K562 (cell line): ENCODE data around the gene CUL2. TPM values are rescaled to one million over a fixed set of nuclear protein-coding genes. Genes with fewer than 3 reads are reported as not detected.

ENCODE experiments used
- ATAC-seq: fragments of 200-7000 bp; cut with Tn5 transposase; 3 replicates; pipeline ENCODE4 v1.9.1; 2020; ENCODE audit warnings: moderate library complexity
- BruUV-seq: library from RNA; stranded (reverse); fragments of 400-500 nt; replicated peaks from 2 replicates; lab custom pipeline; 2021; lab: Mats Ljungman, UMichigan
- CTCF ChIA-PET: fragments of 300-600 bp; formaldehyde crosslinking; extraction: SDS; loops from one replicate; lab custom pipeline; 2021; ENCODE audit warnings: low intra/inter-chr PET ratio; lab: Yijun Ruan, JAX
- POLR2A ChIA-PET: fragments of 300-600, 350-650 bp; sonication (Branson Sonifier 250); formaldehyde crosslinking; extraction: SDS; loops from one replicate; lab custom pipeline; 2021; ENCODE audit warnings: antibody characterized with exemption, inconsistent platforms; lab: Yijun Ruan, JAX
- DNase-seq, 4 experiments: peaks; one replicate each; pipeline versions ENCODE4 v3.0.0 to v3.0.0-alpha.2; 2011 to 2018; ENCODE audit warnings: low spot score in 3 of 4, mixed read lengths in 3 of 4; ENCODE audit errors: extremely low read depth in 1 of 4
- FAIRE-seq: peaks from 2 replicates; lab custom pipeline; 2011; peaks lifted over from hg19 to GRCh38; lab: Jason Lieb, UNC
- H2AFZ ChIP-seq: 2 replicates; pipeline ENCODE4 v1.6.0; 2011; ENCODE audit warnings: low read depth, low read length, control low read depth, inconsistent platforms
- H3K27ac ChIP-seq: fragments of 200-600 bp; 3 replicates; pipeline ENCODE4 v1.8.0; 2011; ENCODE audit warnings: low read depth, mild to moderate bottlenecking, control low read depth, inconsistent platforms, low read length, moderate library complexity, mixed read lengths; ENCODE audit errors: extremely low read depth
- H3K27me3 ChIP-seq, 2 experiments: fragments of 300-600 bp in 1 of 2; 2 replicates in 1 of 2; 3 replicates in 1 of 2; pipeline versions ENCODE4 v1.6.0 to v1.8.0; 2011; ENCODE audit warnings: inconsistent platforms in 2 of 2, low read length in 2 of 2, mild to moderate bottlenecking in 1 of 2, mixed read lengths in 1 of 2, moderate library complexity in 1 of 2; ENCODE audit not compliant: control insufficient read depth in 2 of 2, insufficient read depth in 2 of 2
- H3K36me3 ChIP-seq: fragments of 300-600 bp; 3 replicates; pipeline ENCODE4 v1.8.0; 2011; ENCODE audit warnings: mild to moderate bottlenecking, low read length, inconsistent platforms; ENCODE audit not compliant: control insufficient read depth, insufficient read depth
- H3K4me1 ChIP-seq, 2 experiments: fragments of 200-600 bp in 1 of 2; replicated peaks in 1 of 2; 2 replicates in 1 of 2; 3 replicates in 1 of 2; pipeline versions ENCODE4 v1.5.1 to v1.8.0; 2011; ENCODE audit warnings: inconsistent platforms in 2 of 2, low read length in 2 of 2, mild to moderate bottlenecking in 1 of 2, mixed read lengths in 1 of 2, moderate library complexity in 1 of 2; ENCODE audit not compliant: control insufficient read depth in 2 of 2, insufficient read depth in 2 of 2
- H3K4me2 ChIP-seq: 2 replicates; pipeline ENCODE4 v1.6.1; 2011; ENCODE audit warnings: low read length, control low read depth, inconsistent platforms, mixed read lengths; ENCODE audit not compliant: insufficient read depth
- H3K4me3 ChIP-seq: fragments of 200-600 bp; sonication (generic), shearing (Covaris generic); 2 replicates; pipeline ENCODE4 v1.5.1; 2016; ENCODE audit warnings: control low read depth, inconsistent platforms
- H3K79me2 ChIP-seq: fragments of 200-600 bp; 3 replicates; pipeline ENCODE4 v1.8.0; 2011; ENCODE audit warnings: low read length, inconsistent platforms; ENCODE audit not compliant: control insufficient read depth, insufficient read depth
- H3K9ac ChIP-seq, 2 experiments: 2 replicates each; pipeline versions ENCODE4 v1.6.0 to v1.6.1; 2011; ENCODE audit warnings: low read depth in 2 of 2, low read length in 2 of 2, control low read depth in 1 of 2, inconsistent platforms in 1 of 2, mild to moderate bottlenecking in 1 of 2, mixed read lengths in 1 of 2; ENCODE audit not compliant: insufficient read depth in 1 of 2
- H3K9me1 ChIP-seq: one replicate; pipeline ENCODE4 v1.6.0; 2011; ENCODE audit warnings: inconsistent platforms, mild to moderate bottlenecking, low read length, moderate library complexity; ENCODE audit not compliant: control insufficient read depth, insufficient read depth
- H3K9me3 ChIP-seq: replicated peaks from 2 replicates; pipeline ENCODE4 v1.5.1; 2011; ENCODE audit warnings: low read depth, low read length, inconsistent platforms; ENCODE audit not compliant: control insufficient read depth, insufficient read depth
- H4K20me1 ChIP-seq: replicated peaks from 2 replicates; pipeline ENCODE4 v1.6.1; 2011; ENCODE audit warnings: low read length, inconsistent platforms, mixed read lengths; ENCODE audit not compliant: control insufficient read depth, insufficient read depth
- HSF4 ChIP-seq: fragments of 250-450 bp; sonication (Bioruptor Pico); IDR thresholded peaks from 2 replicates; pipeline ENCODE4 v2.1.2; 2022; ENCODE audit warnings: mild to moderate bottlenecking, moderate library complexity, borderline replicate concordance
- PHF21A ChIP-seq: fragments of 450-650 bp; IDR thresholded peaks from 2 replicates; pipeline ENCODE4 v1.6.1; 2017; ENCODE audit warnings: low read depth, borderline replicate concordance
- SFPQ ChIP-seq: fragments of 200-400 bp; formaldehyde crosslinking; IDR thresholded peaks from 2 replicates; pipeline ENCODE4 v1.6.1; 2017; ENCODE audit warnings: mild to moderate bottlenecking, low read depth, low read length, moderate library complexity
- SRSF3 ChIP-seq: fragments of 200-400 bp; formaldehyde crosslinking; IDR thresholded peaks from 2 replicates; pipeline ENCODE4 v1.6.1; 2016; ENCODE audit warnings: mild to moderate bottlenecking, low read length, moderate library complexity; ENCODE audit not compliant: insufficient read depth
- ZBTB33 ChIP-seq: sonication (generic); formaldehyde crosslinking; IDR thresholded peaks from 2 replicates; pipeline ENCODE4 v1.8.1; 2023; ENCODE audit warnings: mild to moderate bottlenecking, missing genetic modification reagents
- ZNF140 ChIP-seq: fragments of 250-450 bp; sonication (Bioruptor Pico); IDR thresholded peaks from 2 replicates; pipeline ENCODE4 v1.8.0; 2021; ENCODE audit warnings: moderate library complexity, mild to moderate bottlenecking, inconsistent platforms
- ZNF444 ChIP-seq: fragments of 250-450 bp; sonication (Bioruptor Pico); IDR thresholded peaks from 2 replicates; pipeline ENCODE4 v1.4.0; 2020; ENCODE audit warnings: mild to moderate bottlenecking, moderate library complexity
- ZNF778 ChIP-seq: fragments of 450-650 bp; formaldehyde crosslinking; IDR thresholded peaks from 2 replicates; pipeline ENCODE4 v1.4.0; 2020; ENCODE audit warnings: mild to moderate bottlenecking, moderate library complexity
- WGBS: fragments of 100-300 bp; shearing (Covaris generic); methylation state at CpG from one replicate; pipeline ENCODE4 v1.1.6; 2016; ENCODE audit warnings: low coverage, mixed read lengths; ENCODE audit not compliant: insufficient coverage; ENCODE audit errors: missing lambda C conversion rate; 5-methylcytosine and 5-hydroxymethylcytosine counted together
- in situ Hi-C: fragments of 300-500 bp; cut with MboI; formaldehyde crosslinking; loops from 4 replicates; pipeline ENCODE4 v1.15.0; 2018; ENCODE audit warnings: inconsistent platforms, mixed read lengths
- intact Hi-C: fragments of 100-400 bp; cut with micrococcal nuclease; formaldehyde crosslinking; loops from 2 replicates; pipeline ENCODE4 v1.14.2; 2022
- polyA plus RNA-seq, 8 experiments: library from polyadenylated mRNA; depleted of rRNA in 4 of 8; stranded (reverse) in 5 of 8; unstranded in 3 of 8; fragments of >200 nt; fragmentation: Nextera tagmentation in 2 of 8; fragmentation: Illumina TruSeq in 1 of 8; extraction: Ambion mirVana in 2 of 8; extraction: Trizol in 1 of 8; gene quantifications; 2 replicates each; pipeline versions ENCODE4 v1.2.1 to v1.2.3, GENCODE V29; 2011 to 2014; ENCODE audit warnings: inconsistent platforms in 1 of 8, missing spikeins in 1 of 8
- total RNA-seq, 7 experiments: library from RNA; depleted of rRNA in 6 of 7; stranded (reverse); fragments of >200 nt in 6 of 7; fragmentation: Illumina TruSeq in 2 of 7; extraction: Trizol in 2 of 7; gene quantifications; 2 replicates each; pipeline versions ENCODE4 v1.2.1 to v1.2.3, GENCODE V29; 2011 to 2021; ENCODE audit warnings: low replicate concordance in 1 of 7
- TF ChIP-seq, protein P1 (sequence below), 2 experiments: fragments of 450-650 bp in 1 of 2; sonication (generic) in 1 of 2; formaldehyde crosslinking; conservative IDR thresholded peaks; 2 replicates each; pipeline versions ENCODE4 v1.4.0 to v1.8.1; 2020 to 2022; ENCODE audit warnings: mild to moderate bottlenecking in 1 of 2, missing genetic modification reagents in 1 of 2

CUL2 gene
- total and polyA plus RNA-seq, 9 of the 15 experiments (the other 6 are each of a cell fraction or from before 2014, with no cell fraction given), result 17.3 to 46.3 (median 41.2) TPM

DNA sequence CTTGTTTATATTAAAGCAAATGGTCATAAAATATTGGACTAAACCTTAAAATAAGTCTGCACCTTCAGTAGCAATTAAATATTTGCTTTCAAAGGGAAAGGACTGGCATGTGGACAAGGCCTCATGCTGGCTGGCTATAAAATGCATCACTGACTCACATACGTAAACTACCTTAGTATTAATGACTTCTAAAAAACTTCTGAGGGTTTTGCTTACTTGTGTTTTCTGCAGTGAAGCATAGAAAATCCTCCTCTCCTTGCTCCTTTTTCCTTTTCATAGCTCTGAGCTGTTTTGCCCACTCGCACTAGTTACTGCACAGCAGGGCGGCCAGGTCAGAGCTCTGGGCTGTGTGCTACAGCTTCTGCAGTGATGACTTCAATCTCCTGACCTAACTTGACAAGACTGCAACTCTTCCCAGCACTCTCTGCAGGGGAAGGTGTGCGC, 82.3 kb downstream of the CUL2 start:
- Histone ChIP-seq H3K9me3 (no peaks in the 10 kb centered on the region), H2AFZ (no peak overlapping the region), H3K27me3 (no peaks in the 10 kb centered on the region)
- no peak; the same call in 2 of the 3 replicates for ATAC-seq
- no peak for DNase-seq
- intact Hi-C loops, result no loop called here
- TF ChIP-seq, protein P1, sequence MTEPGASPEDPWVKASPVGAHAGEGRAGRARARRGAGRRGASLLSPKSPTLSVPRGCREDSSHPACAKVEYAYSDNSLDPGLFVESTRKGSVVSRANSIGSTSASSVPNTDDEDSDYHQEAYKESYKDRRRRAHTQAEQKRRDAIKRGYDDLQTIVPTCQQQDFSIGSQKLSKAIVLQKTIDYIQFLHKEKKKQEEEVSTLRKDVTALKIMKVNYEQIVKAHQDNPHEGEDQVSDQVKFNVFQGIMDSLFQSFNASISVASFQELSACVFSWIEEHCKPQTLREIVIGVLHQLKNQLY (CRISPR knock-in tag; conservative IDR thresholded peaks at IDR 0.05), result no peak
- TF ChIP-seq ZNF444 (CRISPR knock-in tag) (no peak), SFPQ (no peak), ZNF778 (no peak), PHF21A (no peak), ZNF140 (no peak), SRSF3 (no peak), HSF4 (CRISPR knock-in tag) (no peak), ZBTB33 (CRISPR knock-in tag) (no peak)
- TF ChIP-seq, all 486 proteins: peak for 0
- BruUV-seq, result no TSS peak
- peaks cover 18% of the 10 kb centered on the region; the same call in 1 of the 3 replicates for H3K36me3 ChIP-seq
- no peak overlapping the region for H3K27ac ChIP-seq
- 94% methylated on average over 4 of the region's 4 CpGs for WGBS
- H3K9ac ChIP-seq, result no peak overlapping the region
- FAIRE-seq, result peak; percentile 58
- no peaks in the 10 kb centered on the region for H3K79me2 ChIP-seq
- no peak overlapping the region for H3K4me2 ChIP-seq
- no peaks in the 10 kb centered on the region for H4K20me1 ChIP-seq
- no peaks in the 10 kb centered on the region for H3K9me1 ChIP-seq
- ChIA-PET POLR2A (interaction anchor here (0.5 to 0.6 kb wide), 2 partner anchors 8 to 1312 kb away, joined by 3 read pairs; no protein-coding TSS in a partner anchor), CTCF (no interaction called here)
- peaks cover 0 to 4% of the 10 kb centered on the region in 2 experiments; a peak in 3 of 5 replicates for H3K4me1 ChIP-seq
- no peak overlapping the region for H3K4me3 ChIP-seq
- in situ Hi-C loops, result no loop called here
